ENCODE data around the gene EPB41. TPM values are rescaled to one million over a fixed set of nuclear protein-coding genes. Genes with fewer than 3 reads are reported as not detected.

The EPB41 gene
- polyA plus RNA-seq, 2 of the 4 experiments (the other 2 are of a cell fraction), result 4.9 to 12.8 TPM

DNA sequence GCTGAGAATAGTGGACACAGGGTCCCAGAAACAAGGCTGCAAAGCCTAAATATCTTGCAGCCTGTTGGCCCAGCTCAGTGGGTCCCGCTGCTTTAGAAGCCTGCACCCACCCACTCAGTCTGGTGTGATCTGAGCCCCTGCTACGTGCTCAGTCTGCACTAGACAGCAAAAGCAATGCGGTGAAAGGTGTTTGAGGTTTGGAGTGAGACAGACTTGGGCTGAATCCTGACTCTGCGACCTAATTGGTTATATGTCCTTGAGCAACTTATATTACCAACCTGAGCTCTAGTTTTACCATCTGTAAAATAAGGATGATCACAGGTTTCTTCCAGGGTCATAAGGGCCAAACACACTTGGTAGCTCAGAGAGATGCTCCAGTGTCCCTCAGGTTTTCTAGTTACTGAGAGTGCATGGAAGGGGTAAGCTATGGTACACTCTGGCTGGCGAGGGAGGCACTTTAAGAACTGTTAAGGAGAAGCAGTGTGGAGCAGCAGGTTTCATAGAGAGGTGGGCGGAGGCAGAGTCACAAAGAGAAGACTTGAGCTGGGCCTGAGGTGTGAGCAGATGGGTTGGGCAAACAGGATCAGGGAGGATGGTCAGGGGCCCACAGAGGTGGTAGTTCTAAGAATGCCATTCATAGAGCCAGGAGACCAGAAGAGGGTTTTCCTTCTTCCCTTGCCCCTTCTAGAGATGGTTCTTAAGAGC lies 199.2 kb downstream of the EPB41 start:
- CTCF ChIA-PET, result interaction anchor here (0.5 to 1.3 kb wide), 3 partner anchors 8 to 92 kb away, joined by 4 to 5 read pairs (median 4); no protein-coding TSS in a partner anchor
- TF ChIP-seq SREBF2 (IDR thresholded peaks at IDR 0.05) (no peak), BHLHE40 (IDR thresholded peaks at IDR 0.05; ENCODE audit: low read depth, low read length) (no peak), RCOR1 (IDR thresholded peaks at IDR 0.05; ENCODE audit: low read depth, low read length) (no peak), CEBPB (IDR thresholded peaks at IDR 0.05) (no peak), POLR2AphosphoS2 (conservative IDR thresholded peaks at IDR 0.05; ENCODE audit: low read length) (no peak), MAFK (IDR thresholded peaks at IDR 0.05; ENCODE audit: partially characterized antibody) (no peak), FOSB (CRISPR knock-in tag; IDR thresholded peaks at IDR 0.05) (no peak), RAD21 (conservative IDR thresholded peaks at IDR 0.05 in 1 of 2, IDR thresholded peaks at IDR 0.05 in 1 of 2) (no peak), ESRRA (IDR thresholded peaks at IDR 0.05; ENCODE audit: borderline replicate concordance, low read length) (no peak), EP300 (IDR thresholded peaks at IDR 0.05) (no peak), KDM1A (IDR thresholded peaks at IDR 0.05; ENCODE audit: low read depth) (no peak), NPAS2 (CRISPR knock-in tag; IDR thresholded peaks at IDR 0.05; ENCODE audit: borderline replicate concordance) (no peak), RARB (CRISPR knock-in tag; IDR thresholded peaks at IDR 0.05) (no peak)
- TF ChIP-seq, protein P1, sequence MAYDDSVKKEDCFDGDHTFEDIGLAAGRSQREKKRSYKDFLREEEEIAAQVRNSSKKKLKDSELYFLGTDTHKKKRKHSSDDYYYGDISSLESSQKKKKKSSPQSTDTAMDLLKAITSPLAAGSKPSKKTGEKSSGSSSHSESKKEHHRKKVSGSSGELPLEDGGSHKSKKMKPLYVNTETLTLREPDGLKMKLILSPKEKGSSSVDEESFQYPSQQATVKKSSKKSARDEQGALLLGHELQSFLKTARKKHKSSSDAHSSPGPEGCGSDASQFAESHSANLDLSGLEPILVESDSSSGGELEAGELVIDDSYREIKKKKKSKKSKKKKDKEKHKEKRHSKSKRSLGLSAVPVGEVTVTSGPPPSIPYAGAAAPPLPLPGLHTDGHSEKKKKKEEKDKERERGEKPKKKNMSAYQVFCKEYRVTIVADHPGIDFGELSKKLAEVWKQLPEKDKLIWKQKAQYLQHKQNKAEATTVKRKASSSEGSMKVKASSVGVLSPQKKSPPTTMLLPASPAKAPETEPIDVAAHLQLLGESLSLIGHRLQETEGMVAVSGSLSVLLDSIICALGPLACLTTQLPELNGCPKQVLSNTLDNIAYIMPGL (CRISPR knock-in tag; IDR thresholded peaks at IDR 0.05; ENCODE audit: borderline replicate concordance), result no peak
- TF ChIP-seq, protein P2, sequence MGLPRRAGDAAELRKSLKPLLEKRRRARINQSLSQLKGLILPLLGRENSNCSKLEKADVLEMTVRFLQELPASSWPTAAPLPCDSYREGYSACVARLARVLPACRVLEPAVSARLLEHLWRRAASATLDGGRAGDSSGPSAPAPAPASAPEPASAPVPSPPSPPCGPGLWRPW (IDR thresholded peaks at IDR 0.05), result no peak
- TF ChIP-seq, protein P3, sequence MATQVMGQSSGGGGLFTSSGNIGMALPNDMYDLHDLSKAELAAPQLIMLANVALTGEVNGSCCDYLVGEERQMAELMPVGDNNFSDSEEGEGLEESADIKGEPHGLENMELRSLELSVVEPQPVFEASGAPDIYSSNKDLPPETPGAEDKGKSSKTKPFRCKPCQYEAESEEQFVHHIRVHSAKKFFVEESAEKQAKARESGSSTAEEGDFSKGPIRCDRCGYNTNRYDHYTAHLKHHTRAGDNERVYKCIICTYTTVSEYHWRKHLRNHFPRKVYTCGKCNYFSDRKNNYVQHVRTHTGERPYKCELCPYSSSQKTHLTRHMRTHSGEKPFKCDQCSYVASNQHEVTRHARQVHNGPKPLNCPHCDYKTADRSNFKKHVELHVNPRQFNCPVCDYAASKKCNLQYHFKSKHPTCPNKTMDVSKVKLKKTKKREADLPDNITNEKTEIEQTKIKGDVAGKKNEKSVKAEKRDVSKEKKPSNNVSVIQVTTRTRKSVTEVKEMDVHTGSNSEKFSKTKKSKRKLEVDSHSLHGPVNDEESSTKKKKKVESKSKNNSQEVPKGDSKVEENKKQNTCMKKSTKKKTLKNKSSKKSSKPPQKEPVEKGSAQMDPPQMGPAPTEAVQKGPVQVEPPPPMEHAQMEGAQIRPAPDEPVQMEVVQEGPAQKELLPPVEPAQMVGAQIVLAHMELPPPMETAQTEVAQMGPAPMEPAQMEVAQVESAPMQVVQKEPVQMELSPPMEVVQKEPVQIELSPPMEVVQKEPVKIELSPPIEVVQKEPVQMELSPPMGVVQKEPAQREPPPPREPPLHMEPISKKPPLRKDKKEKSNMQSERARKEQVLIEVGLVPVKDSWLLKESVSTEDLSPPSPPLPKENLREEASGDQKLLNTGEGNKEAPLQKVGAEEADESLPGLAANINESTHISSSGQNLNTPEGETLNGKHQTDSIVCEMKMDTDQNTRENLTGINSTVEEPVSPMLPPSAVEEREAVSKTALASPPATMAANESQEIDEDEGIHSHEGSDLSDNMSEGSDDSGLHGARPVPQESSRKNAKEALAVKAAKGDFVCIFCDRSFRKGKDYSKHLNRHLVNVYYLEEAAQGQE (IDR thresholded peaks at IDR 0.05), result no peak
- TF ChIP-seq, protein P4, sequence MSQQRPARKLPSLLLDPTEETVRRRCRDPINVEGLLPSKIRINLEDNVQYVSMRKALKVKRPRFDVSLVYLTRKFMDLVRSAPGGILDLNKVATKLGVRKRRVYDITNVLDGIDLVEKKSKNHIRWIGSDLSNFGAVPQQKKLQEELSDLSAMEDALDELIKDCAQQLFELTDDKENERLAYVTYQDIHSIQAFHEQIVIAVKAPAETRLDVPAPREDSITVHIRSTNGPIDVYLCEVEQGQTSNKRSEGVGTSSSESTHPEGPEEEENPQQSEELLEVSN (IDR thresholded peaks at IDR 0.05; ENCODE audit: borderline replicate concordance, low read depth), result no peak
- FAIRE-seq (no peak), ATAC-seq (no peak), DNase-seq (ENCODE audit: low read depth in 1 of 2, low spot score in 1 of 2) (no peak)
- Histone ChIP-seq H3K4me2 (no peak overlapping the region), H3K27ac (no peak overlapping the region), H3K4me1 (no peaks in the 10 kb centered on the region), H3K4me3 (no peak overlapping the region), H3K9me3 (no peaks in the 10 kb centered on the region)
- WGBS (ENCODE audit: missing lambda C conversion rate), result 86% methylated on average over 6 of the region's 6 CpGs
- POLR2A ChIA-PET, result no interaction called here

DNA sequence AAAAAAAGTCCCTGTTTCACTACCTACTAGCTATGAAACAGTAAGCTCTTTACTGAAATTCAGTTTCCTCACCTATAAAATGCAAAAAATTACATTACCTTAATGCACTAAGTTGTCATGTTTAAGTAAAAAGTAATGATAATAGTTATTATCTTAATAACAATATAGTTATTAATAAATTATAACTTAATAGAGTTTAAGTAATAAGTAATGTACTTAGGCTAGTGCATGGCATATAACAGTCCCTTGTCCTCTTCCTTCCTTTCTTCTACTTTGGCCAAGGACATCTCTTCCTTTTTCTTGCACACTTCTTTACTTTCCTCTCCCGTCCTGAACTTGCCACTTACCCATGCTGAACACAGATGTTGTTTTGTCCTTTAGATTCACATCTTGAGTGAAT lies 200.3 kb downstream of the EPB41 start:
- WGBS (ENCODE audit: missing lambda C conversion rate), result 80% methylated on average over 1 of the region's 1 CpG
- no peak for ATAC-seq
- no peak overlapping the region for H3K4me2 ChIP-seq
- no peak for DNase-seq (ENCODE audit: low read depth in 1 of 2, low spot score in 1 of 2)
- FAIRE-seq, result no peak
- H3K27ac ChIP-seq, result no peak overlapping the region
- H3K4me1 ChIP-seq, result no peaks in the 10 kb centered on the region
- CTCF ChIA-PET, result no interaction called here
- no peak overlapping the region for H3K4me3 ChIP-seq
- POLR2A ChIA-PET, result no interaction called here
- TF ChIP-seq, protein P5, sequence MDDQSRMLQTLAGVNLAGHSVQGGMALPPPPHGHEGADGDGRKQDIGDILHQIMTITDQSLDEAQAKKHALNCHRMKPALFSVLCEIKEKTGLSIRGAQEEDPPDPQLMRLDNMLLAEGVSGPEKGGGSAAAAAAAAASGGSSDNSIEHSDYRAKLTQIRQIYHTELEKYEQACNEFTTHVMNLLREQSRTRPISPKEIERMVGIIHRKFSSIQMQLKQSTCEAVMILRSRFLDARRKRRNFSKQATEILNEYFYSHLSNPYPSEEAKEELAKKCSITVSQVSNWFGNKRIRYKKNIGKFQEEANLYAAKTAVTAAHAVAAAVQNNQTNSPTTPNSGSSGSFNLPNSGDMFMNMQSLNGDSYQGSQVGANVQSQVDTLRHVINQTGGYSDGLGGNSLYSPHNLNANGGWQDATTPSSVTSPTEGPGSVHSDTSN (IDR thresholded peaks at IDR 0.05), result no peak
- TF ChIP-seq, protein P6, sequence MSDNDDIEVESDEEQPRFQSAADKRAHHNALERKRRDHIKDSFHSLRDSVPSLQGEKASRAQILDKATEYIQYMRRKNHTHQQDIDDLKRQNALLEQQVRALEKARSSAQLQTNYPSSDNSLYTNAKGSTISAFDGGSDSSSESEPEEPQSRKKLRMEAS (IDR thresholded peaks at IDR 0.05), result no peak
- TF ChIP-seq HOXB13 (CRISPR knock-in tag; IDR thresholded peaks at IDR 0.05; ENCODE audit: low read depth) (no peak), MAZ (IDR thresholded peaks at IDR 0.05; ENCODE audit: borderline replicate concordance, low read depth, low read length) (no peak), PHF8 (IDR thresholded peaks at IDR 0.05; ENCODE audit: borderline replicate concordance, low read depth) (no peak), RCOR1 (IDR thresholded peaks at IDR 0.05; ENCODE audit: low read depth, low read length) (no peak)
- no peaks in the 10 kb centered on the region for H3K9me3 ChIP-seq

Data from A549 (cell line).